ENCODE measurements around the gene FCRL4. TPM values are rescaled to one million over a fixed set of nuclear protein-coding genes. Genes with fewer than 3 reads are reported as not detected.

Gene FCRL4
- total RNA-seq, 4 donors from 2014 or later, result 0.35 TPM; not detected in 3

GRCh38 chr1:157626099-157626498, 28.2 kb upstream of the FCRL4 start:
- Histone ChIP-seq H3K27ac (no peak overlapping the region), H3K36me3 (no peaks in the 10 kb centered on the region), H3K9me3 (no peaks in the 10 kb centered on the region), H3K4me3 (no peak overlapping the region), H3K27me3 (peaks cover 13% of the 10 kb centered on the region), H3K4me1 (no peaks in the 10 kb centered on the region)
- WGBS, 2 donors (ENCODE audit: low coverage in 1 of 2), result 17 to 28% methylated on average over 2 of the region's 2 CpGs
- no peak for ATAC-seq
- TF ChIP-seq POLR2A (IDR thresholded peaks at IDR 0.05), result no peak
- TF ChIP-seq EP300 (IDR thresholded peaks at IDR 0.05), result no peak
- TF ChIP-seq CTCF (IDR thresholded peaks at IDR 0.05), result no peak
- TF ChIP-seq POLR2AphosphoS5 (IDR thresholded peaks at IDR 0.05), result no peak

GRCh38 chr1:157624471-157624870, 26.6 kb upstream of the FCRL4 start:
- Histone ChIP-seq H3K9me3 (no peaks in the 10 kb centered on the region), H3K36me3 (no peaks in the 10 kb centered on the region), H3K27ac (no peak overlapping the region), H3K27me3 (peaks cover 13% of the 10 kb centered on the region), H3K4me3 (no peak overlapping the region), H3K4me1 (no peaks in the 10 kb centered on the region)
- 80% methylated on average over 1 of the region's 2 CpGs; no CpG with 5 or more reads in 1 of the 2 donors for WGBS, 2 donors (ENCODE audit: low coverage in 1 of 2)
- TF ChIP-seq POLR2AphosphoS5 (IDR thresholded peaks at IDR 0.05) (no peak), POLR2A (IDR thresholded peaks at IDR 0.05) (no peak)
- ATAC-seq, result no peak

GRCh38 chr1:157622471-157622870, 24.6 kb upstream of the FCRL4 start:
- ATAC-seq, result no peak
- WGBS, 2 donors (ENCODE audit: low coverage in 1 of 2), result 74 to 83% methylated on average over 5 of the region's 5 CpGs
- no peak overlapping the region for H3K27ac ChIP-seq
- TF ChIP-seq CTCF (IDR thresholded peaks at IDR 0.05), result no peak
- TF ChIP-seq POLR2AphosphoS5 (IDR thresholded peaks at IDR 0.05), result no peak
- no peak for TF ChIP-seq POLR2A (IDR thresholded peaks at IDR 0.05)
- no peak for TF ChIP-seq EP300 (IDR thresholded peaks at IDR 0.05)
- peaks cover 13% of the 10 kb centered on the region for H3K27me3 ChIP-seq
- no peaks in the 10 kb centered on the region for H3K36me3 ChIP-seq
- H3K4me3 ChIP-seq, result no peak overlapping the region
- no peaks in the 10 kb centered on the region for H3K9me3 ChIP-seq
- H3K4me1 ChIP-seq, result no peaks in the 10 kb centered on the region

GRCh38 chr1:157618190-157618589, 20.3 kb upstream of the FCRL4 start:
- H3K9me3 ChIP-seq, result no peaks in the 10 kb centered on the region
- TF ChIP-seq POLR2AphosphoS5 (IDR thresholded peaks at IDR 0.05), result no peak
- no peak for TF ChIP-seq EP300 (IDR thresholded peaks at IDR 0.05)
- no peaks in the 10 kb centered on the region for H3K4me1 ChIP-seq
- WGBS, 2 donors (ENCODE audit: low coverage in 1 of 2), result 38 to 79% methylated on average over 1 to 2 of the region's 3 CpGs
- H3K36me3 ChIP-seq, result no peaks in the 10 kb centered on the region
- H3K4me3 ChIP-seq, result no peak overlapping the region
- H3K27me3 ChIP-seq, result no peaks in the 10 kb centered on the region
- ATAC-seq, result no peak
- no peak overlapping the region for H3K27ac ChIP-seq

- Histone ChIP-seq H3K4me1 (no peaks in the 10 kb centered on the region), H3K9me3 (no peaks in the 10 kb centered on the region), H3K27me3 (peaks cover 5% of the 10 kb centered on the region), H3K36me3 (no peaks in the 10 kb centered on the region), H3K4me3 (no peak overlapping the region), H3K27ac (no peak overlapping the region)
- 47 to 73% methylated on average over 1 of the region's 1 CpG for WGBS, 2 donors (ENCODE audit: low coverage in 1 of 2)
- ATAC-seq, result no peak
- TF ChIP-seq POLR2A (IDR thresholded peaks at IDR 0.05), result no peak
- TF ChIP-seq POLR2AphosphoS5 (IDR thresholded peaks at IDR 0.05), result no peak
- TF ChIP-seq CTCF (IDR thresholded peaks at IDR 0.05), result no peak
- no peak for TF ChIP-seq EP300 (IDR thresholded peaks at IDR 0.05)
These were observed 2.4 kb upstream of the FCRL4 start for GRCh38 chr1:157600236-157600635.

GRCh38 chr1:157596384-157596783, 1.5 kb downstream of the FCRL4 start:
- H3K27me3 ChIP-seq, result peaks cover 9% of the 10 kb centered on the region
- ATAC-seq, result no peak
- H3K4me3 ChIP-seq, result no peak overlapping the region
- H3K4me1 ChIP-seq, result no peaks in the 10 kb centered on the region
- H3K36me3 ChIP-seq, result no peaks in the 10 kb centered on the region
- TF ChIP-seq CTCF (IDR thresholded peaks at IDR 0.05) (no peak), EP300 (IDR thresholded peaks at IDR 0.05) (no peak), POLR2A (IDR thresholded peaks at IDR 0.05) (no peak), POLR2AphosphoS5 (IDR thresholded peaks at IDR 0.05) (no peak)
- no peak overlapping the region for H3K27ac ChIP-seq
- H3K9me3 ChIP-seq, result no peaks in the 10 kb centered on the region
- WGBS, 2 donors (ENCODE audit: low coverage in 1 of 2), result 61 to 79% methylated on average over 2 to 5 of the region's 6 CpGs
